Skeletal muscle tissue (tissue), 4 donors: Measurements from ENCODE around the gene CELSR3. TPM values are rescaled to one million over a fixed set of nuclear protein-coding genes. Genes with fewer than 3 reads are reported as not detected.

Experiments
- H3K27ac ChIP-seq: one replicate; pipeline ENCODE4 v1.7.0; 2013; ENCODE audit warnings: mild to moderate bottlenecking, low read depth, low read length, inconsistent platforms
- H3K27me3 ChIP-seq, 3 donors: one replicate each; pipeline ENCODE4 v1.7.0; 2013; ENCODE audit warnings: low read length in 3 of 3; ENCODE audit not compliant: control insufficient read depth in 3 of 3, insufficient read depth in 3 of 3
- H3K36me3 ChIP-seq, 3 donors: one replicate each; pipeline ENCODE4 v1.7.0; 2013; ENCODE audit warnings: low read length in 3 of 3; ENCODE audit not compliant: control insufficient read depth in 3 of 3, insufficient read depth in 3 of 3
- H3K4me1 ChIP-seq, 3 donors: one replicate each; pipeline ENCODE4 v1.7.0; 2013; ENCODE audit warnings: low read length in 3 of 3, mild to moderate bottlenecking in 3 of 3; ENCODE audit not compliant: control insufficient read depth in 3 of 3, insufficient read depth in 3 of 3
- H3K4me3 ChIP-seq, 3 donors: one replicate each; pipeline ENCODE4 v1.7.0; 2013; ENCODE audit warnings: low read length in 3 of 3
- H3K9ac ChIP-seq, 3 donors: one replicate each; pipeline ENCODE4 v1.7.0; 2013; ENCODE audit warnings: low read length in 3 of 3, mild to moderate bottlenecking in 3 of 3, moderate library complexity in 2 of 3, low read depth in 1 of 3
- H3K9me3 ChIP-seq, 3 donors: one replicate each; pipeline ENCODE4 v1.7.0; 2013; ENCODE audit warnings: low read length in 3 of 3; ENCODE audit not compliant: control insufficient read depth in 3 of 3
- total RNA-seq: library from RNA; depleted of rRNA; stranded (reverse); fragments of >200 nt; gene quantifications from one replicate; pipeline ENCODE4 v1.2.3, GENCODE V29; 2014
- donor health status: Osteomylitis.

The CELSR3 gene
- total RNA-seq, 1 donor from 2014 or later, result under 0.01 TPM

GRCh38 chr3:48652923-48653715 is 9.6 kb downstream of the CELSR3 start:
- Histone ChIP-seq H3K27ac (no peak overlapping the region), H3K4me3 (no peak overlapping the region), H3K36me3 (no peaks in the 10 kb centered on the region), H3K9me3 (no peaks in the 10 kb centered on the region), H3K4me1 (peaks cover 3 to 21% (median 6%) of the 10 kb centered on the region in 3 donors), H3K9ac (no peak overlapping the region), H3K27me3 (peaks cover 0 to 12% (median 11%) of the 10 kb centered on the region in 3 donors)

DNA sequence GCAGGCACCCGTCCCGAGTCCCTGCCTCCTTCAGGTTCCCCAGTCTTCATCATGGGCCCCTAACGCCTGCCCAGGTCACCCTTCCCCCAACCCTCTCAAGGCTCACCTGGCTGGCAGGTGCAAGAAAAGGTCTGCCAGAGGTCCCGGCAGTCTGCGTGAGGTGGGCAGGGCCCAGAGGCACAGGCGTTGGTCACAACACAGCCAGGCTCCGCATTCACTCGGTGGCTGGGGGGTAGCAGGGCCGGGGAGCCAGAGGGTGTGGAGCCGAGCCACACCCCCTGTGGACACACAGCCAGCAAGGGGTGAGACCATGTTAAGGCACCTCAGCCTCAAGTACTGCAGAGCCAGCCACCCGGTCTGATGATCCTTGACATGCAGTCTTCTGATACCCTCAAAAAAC is 10.9 kb downstream of the CELSR3 start:
- Histone ChIP-seq H3K4me1 (peaks cover 3 to 20% (median 5%) of the 10 kb centered on the region in 3 donors), H3K9me3 (no peaks in the 10 kb centered on the region), H3K4me3 (no peak overlapping the region), H3K27me3 (peaks cover 0 to 6% (median 3%) of the 10 kb centered on the region in 3 donors), H3K36me3 (no peaks in the 10 kb centered on the region), H3K9ac (no peak overlapping the region), H3K27ac (no peak overlapping the region)

DNA sequence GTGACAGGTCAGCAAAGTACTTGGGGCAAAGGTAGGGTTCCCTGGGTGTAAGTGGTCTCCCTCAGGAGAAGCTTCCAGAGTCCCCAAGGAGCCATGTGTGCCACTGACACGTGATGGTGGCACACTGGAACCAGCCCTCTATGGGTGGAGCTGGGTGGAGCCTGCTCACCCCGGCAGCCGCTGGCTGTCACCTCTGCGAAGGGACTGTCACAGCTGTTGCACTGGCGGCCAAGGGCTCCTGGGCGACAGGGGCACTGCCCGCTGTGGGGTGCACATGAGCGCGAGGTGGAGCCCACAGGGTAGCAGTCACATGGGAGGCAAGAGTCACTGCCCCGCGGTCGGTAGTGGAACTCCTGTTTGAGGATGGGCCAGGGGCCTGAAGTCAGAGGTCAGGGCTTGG is 12.0 kb downstream of the CELSR3 start:
- no peaks in the 10 kb centered on the region for H3K36me3 ChIP-seq
- H3K27me3 ChIP-seq, result peaks cover 0 to 6% (median 3%) of the 10 kb centered on the region in 3 donors
- H3K9me3 ChIP-seq, result no peaks in the 10 kb centered on the region

GRCh38 chr3:48648188-48648850 is 14.4 kb downstream of the CELSR3 start:
- H3K4me3 ChIP-seq, result no peak overlapping the region
- no peak overlapping the region for H3K9ac ChIP-seq
- peaks cover 0 to 7% (median 0%) of the 10 kb centered on the region in 3 donors for H3K4me1 ChIP-seq
- no peaks in the 10 kb centered on the region for H3K36me3 ChIP-seq
- no peaks in the 10 kb centered on the region for H3K27me3 ChIP-seq
- H3K9me3 ChIP-seq, result no peaks in the 10 kb centered on the region
- no peak overlapping the region for H3K27ac ChIP-seq

More for the DNA sequence above, 12.0 kb downstream of the CELSR3 start:
- H3K27ac ChIP-seq, result no peak overlapping the region
- no peak overlapping the region for H3K4me3 ChIP-seq
- H3K4me1 ChIP-seq, result peaks cover 0 to 12% (median 0%) of the 10 kb centered on the region in 3 donors
- H3K9ac ChIP-seq, result no peak overlapping the region

DNA sequence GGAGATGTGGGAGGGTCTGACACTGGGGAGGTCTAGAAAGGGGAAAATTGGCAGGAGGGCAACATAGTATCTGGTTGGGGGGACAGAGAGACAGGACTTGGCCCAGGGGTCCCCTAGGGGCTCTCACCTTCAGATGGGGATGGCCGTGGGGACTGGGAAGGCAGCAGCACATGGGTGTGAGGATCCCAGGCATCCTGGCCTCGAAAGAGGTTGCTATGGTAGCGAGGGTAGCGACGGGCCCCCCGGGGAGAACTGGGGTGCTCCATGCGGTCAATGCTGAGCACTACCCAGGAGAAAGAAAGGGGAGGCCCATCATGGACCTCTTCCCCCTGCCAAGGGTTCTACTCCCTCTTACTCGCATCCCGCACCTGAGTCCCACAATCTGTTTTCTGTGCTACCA is 15.0 kb downstream of the CELSR3 start:
- Histone ChIP-seq H3K4me3 (no peak overlapping the region), H3K27ac (no peak overlapping the region), H3K9me3 (no peaks in the 10 kb centered on the region)

GRCh38 chr3:48644898-48645760 is 17.6 kb downstream of the CELSR3 start:
- H3K9me3 ChIP-seq, result no peaks in the 10 kb centered on the region
- H3K9ac ChIP-seq, result no peak overlapping the region
- no peaks in the 10 kb centered on the region for H3K4me1 ChIP-seq
- no peak overlapping the region for H3K27ac ChIP-seq
- peaks cover 0 to 3% (median 0%) of the 10 kb centered on the region in 3 donors for H3K27me3 ChIP-seq
- no peaks in the 10 kb centered on the region for H3K36me3 ChIP-seq
- no peak overlapping the region for H3K4me3 ChIP-seq

More for the DNA sequence above, 15.0 kb downstream of the CELSR3 start:
- H3K27me3 ChIP-seq, result no peaks in the 10 kb centered on the region
- no peak overlapping the region for H3K9ac ChIP-seq
- peaks cover 0 to 7% (median 0%) of the 10 kb centered on the region in 3 donors for H3K4me1 ChIP-seq
- no peaks in the 10 kb centered on the region for H3K36me3 ChIP-seq

GRCh38 chr3:48642605-48643004 is 20.1 kb downstream of the CELSR3 start:
- Histone ChIP-seq H3K27ac (no peak overlapping the region), H3K36me3 (no peaks in the 10 kb centered on the region), H3K9ac (no peak overlapping the region), H3K27me3 (peaks cover 0 to 9% (median 0%) of the 10 kb centered on the region in 3 donors), H3K4me3 (no peak overlapping the region), H3K9me3 (no peaks in the 10 kb centered on the region), H3K4me1 (peaks cover 0 to 4% (median 0%) of the 10 kb centered on the region in 3 donors)

DNA sequence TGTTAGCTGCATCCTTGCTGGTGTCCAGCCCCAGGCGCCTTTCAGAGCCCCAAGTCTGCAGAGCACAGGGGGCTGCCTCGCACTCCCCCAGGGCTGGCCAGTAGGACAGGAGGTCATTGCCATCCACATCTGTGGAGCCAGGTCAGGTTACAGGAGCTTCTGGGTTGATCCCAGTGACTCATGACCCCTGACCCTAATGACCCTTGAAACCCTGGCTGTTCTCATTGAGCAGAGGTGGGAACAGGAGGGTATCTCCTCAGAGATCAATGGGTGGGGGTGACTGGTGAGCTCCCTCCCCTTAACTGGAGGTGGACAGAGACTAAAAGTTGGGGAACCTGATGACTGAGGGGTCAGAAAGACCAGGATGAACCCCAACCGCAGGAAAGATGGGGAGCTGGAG is 21.3 kb downstream of the CELSR3 start:
- Histone ChIP-seq H3K27me3 (peaks cover 0 to 9% (median 0%) of the 10 kb centered on the region in 3 donors), H3K9me3 (no peaks in the 10 kb centered on the region), H3K4me3 (no peak overlapping the region), H3K4me1 (peaks cover 4 to 14% (median 5%) of the 10 kb centered on the region in 3 donors), H3K9ac (no peak overlapping the region), H3K27ac (no peak overlapping the region), H3K36me3 (no peaks in the 10 kb centered on the region)

DNA sequence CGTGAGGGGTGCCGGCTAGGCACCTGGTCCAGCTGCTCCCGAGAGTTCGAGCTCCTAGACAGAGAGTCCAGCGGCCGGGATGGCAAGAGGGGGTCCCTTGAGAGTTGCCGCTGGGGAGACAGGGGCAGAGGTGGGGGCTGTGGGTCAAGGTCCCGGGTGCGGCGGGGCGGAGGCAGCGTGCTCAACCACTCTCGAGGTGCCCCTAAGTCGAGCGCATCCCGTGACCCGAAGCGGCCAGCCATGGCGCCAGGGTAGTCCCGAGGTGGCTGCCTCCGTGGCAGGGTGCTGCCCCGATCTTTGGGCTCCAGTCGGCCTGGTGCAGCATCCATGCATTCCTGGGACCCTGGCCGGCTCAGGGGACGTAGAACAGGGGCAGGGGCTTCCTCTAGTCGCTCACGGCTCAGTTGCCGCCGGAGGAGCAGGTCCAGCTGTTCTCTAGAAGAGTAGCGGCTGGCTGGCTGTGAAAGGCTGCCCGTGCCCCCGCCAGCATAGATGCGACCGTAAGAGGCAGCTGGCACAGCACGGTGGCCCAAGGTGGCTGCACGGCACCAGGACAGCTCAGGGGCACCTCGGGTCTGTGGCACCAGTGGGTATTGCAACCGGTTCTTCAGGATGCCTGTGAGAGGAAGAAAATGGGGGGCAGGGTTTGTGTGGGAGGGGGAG is 22.6 kb downstream of the CELSR3 start:
- Histone ChIP-seq H3K27ac (no peak overlapping the region), H3K9ac (no peak overlapping the region), H3K4me3 (no peak overlapping the region), H3K4me1 (peaks cover 11 to 25% (median 11%) of the 10 kb centered on the region in 3 donors), H3K36me3 (no peaks in the 10 kb centered on the region), H3K9me3 (no peaks in the 10 kb centered on the region), H3K27me3 (peaks cover 0 to 9% (median 0%) of the 10 kb centered on the region in 3 donors)
